H1 (cell line): Measurements from ENCODE around the gene CLEC19A. TPM values are rescaled to one million over a fixed set of nuclear protein-coding genes. Genes with fewer than 3 reads are reported as not detected.

Experiments
- CTCF ChIA-PET: fragments of 300-600 bp; sonication (Branson Sonifier 250); formaldehyde crosslinking; loops from one replicate; lab custom pipeline; 2021; ENCODE audit not compliant: partially characterized antibody; lab: Charles Lee
- POLR2A ChIA-PET: fragments of 300-600 bp; sonication (Branson Sonifier 250); formaldehyde crosslinking; loops from one replicate; lab custom pipeline; 2021; ENCODE audit warnings: inconsistent platforms; ENCODE audit not compliant: partially characterized antibody; lab: Charles Lee
- DNase-seq, 2 experiments: peaks; one replicate each; pipeline versions ENCODE4 v3.0.0 to v3.0.0-alpha.2; 2010 to 2022; ENCODE audit warnings: low spot score in 2 of 2, low read depth in 1 of 2, mixed read lengths in 1 of 2
- FAIRE-seq: peaks from 2 replicates; lab custom pipeline; 2011; peaks lifted over from hg19 to GRCh38; lab: Jason Lieb, UNC
- H2AFZ ChIP-seq: 2 replicates; pipeline ENCODE4 v1.8.1; 2012; ENCODE audit warnings: low read length, inconsistent platforms
- H2AK5ac ChIP-seq: 2 replicates; pipeline ENCODE4 v1.6.1; 2013; ENCODE audit warnings: low read depth, low read length
- H2BK120ac ChIP-seq: replicated peaks from 2 replicates; pipeline ENCODE3; 2013; ENCODE audit warnings: low read depth, low read length, inconsistent platforms
- H2BK12ac ChIP-seq: 2 replicates; pipeline ENCODE4 v1.6.1; 2013; ENCODE audit warnings: low read depth, low read length
- H2BK15ac ChIP-seq: 2 replicates; pipeline ENCODE4 v1.6.1; 2013; ENCODE audit warnings: low read length
- H2BK20ac ChIP-seq: 2 replicates; pipeline ENCODE4 v1.6.1; 2013; ENCODE audit warnings: low read length
- H2BK5ac ChIP-seq: 2 replicates; pipeline ENCODE4 v1.6.1; 2013; ENCODE audit warnings: low read depth, low read length
- H3K14ac ChIP-seq: 2 replicates; pipeline ENCODE4 v1.6.1; 2013; ENCODE audit warnings: inconsistent platforms; ENCODE audit not compliant: insufficient read length
- H3K18ac ChIP-seq: 2 replicates; pipeline ENCODE4 v1.6.1; 2013; ENCODE audit warnings: low read length; ENCODE audit errors: extremely low read depth
- H3K23ac ChIP-seq: 2 replicates; pipeline ENCODE4 v1.6.1; 2013; ENCODE audit warnings: inconsistent platforms; ENCODE audit not compliant: insufficient read length
- H3K23me2 ChIP-seq: 2 replicates; pipeline ENCODE4 v1.6.1; 2013; ENCODE audit warnings: low read depth, low read length
- H3K27ac ChIP-seq: 2 replicates; pipeline ENCODE4 v1.6.1; 2011; ENCODE audit warnings: low read depth, low read length, inconsistent platforms
- H3K27me3 ChIP-seq, 4 experiments: replicated peaks in 1 of 4; 1 replicate in 1 of 4; 2 replicates in 3 of 4; pipeline versions ENCODE4 v1.6.1 to v1.8.1; 2011 to 2013; ENCODE audit warnings: low read length in 3 of 4, mild to moderate bottlenecking in 3 of 4, inconsistent platforms in 2 of 4, mixed read lengths in 2 of 4, moderate library complexity in 1 of 4; ENCODE audit not compliant: control insufficient read depth in 3 of 4, insufficient read depth in 3 of 4; ENCODE audit errors: extremely low read depth in 1 of 4
- H3K36me3 ChIP-seq, 4 experiments: 2 replicates each; pipeline versions ENCODE4 v1.6.1 to v1.8.1; 2011 to 2013; ENCODE audit warnings: mild to moderate bottlenecking in 4 of 4, low read length in 3 of 4, moderate library complexity in 2 of 4, control low read depth in 1 of 4, inconsistent platforms in 1 of 4; ENCODE audit not compliant: insufficient read depth in 4 of 4, control insufficient read depth in 2 of 4
- H3K4ac ChIP-seq: replicated peaks from 2 replicates; pipeline ENCODE3; 2013; ENCODE audit warnings: low read length, low read depth, mixed read lengths, inconsistent platforms; ENCODE audit not compliant: insufficient read length
- H3K4me1 ChIP-seq, 4 experiments: replicated peaks in 1 of 4; 1 replicate in 1 of 4; 2 replicates in 3 of 4; pipeline versions ENCODE4 v1.6.1 to v1.8.1; 2011 to 2013; ENCODE audit warnings: low read length in 3 of 4, inconsistent platforms in 2 of 4, mixed read lengths in 1 of 4; ENCODE audit not compliant: insufficient read depth in 4 of 4, control insufficient read depth in 3 of 4
- H3K4me2 ChIP-seq, 2 experiments: 2 replicates each; pipeline versions ENCODE4 v1.6.1 to v1.8.1; 2011 to 2013; ENCODE audit warnings: low read depth in 2 of 2, low read length in 2 of 2, control low read depth in 1 of 2, inconsistent platforms in 1 of 2, mild to moderate bottlenecking in 1 of 2; ENCODE audit not compliant: insufficient read depth in 1 of 2
- H3K4me3 ChIP-seq, 4 experiments: fragments of 200-600, 300-600 bp in 1 of 4; sonication (generic), shearing (Covaris generic), sonication (Bioruptor Twin) in 1 of 4; 2 replicates each; pipeline versions ENCODE4 v1.5.1 to v1.8.1; 2011 to 2016; ENCODE audit warnings: low read length in 4 of 4, low read depth in 3 of 4, control low read depth in 2 of 4, inconsistent platforms in 2 of 4, mild to moderate bottlenecking in 2 of 4, mixed read lengths in 1 of 4, moderate library complexity in 1 of 4; ENCODE audit not compliant: insufficient read depth in 2 of 4; ENCODE audit errors: extremely low read depth in 1 of 4
- H3K56ac ChIP-seq: replicated peaks from 2 replicates; pipeline ENCODE3; 2013; ENCODE audit warnings: low read depth, mild to moderate bottlenecking, mixed read lengths, low read length, inconsistent platforms; ENCODE audit not compliant: insufficient read length
- H3K79me1 ChIP-seq: 2 replicates; pipeline ENCODE4 v1.6.1; 2013; ENCODE audit warnings: low read depth, low read length, control low read depth
- H3K79me2 ChIP-seq, 2 experiments: 2 replicates each; pipeline versions ENCODE4 v1.6.1 to v1.8.1; 2012 to 2013; ENCODE audit warnings: low read length in 2 of 2, mild to moderate bottlenecking in 2 of 2, inconsistent platforms in 1 of 2; ENCODE audit not compliant: insufficient read depth in 2 of 2, control insufficient read depth in 1 of 2
- H3K9ac ChIP-seq, 4 experiments: replicated peaks in 1 of 4; 1 replicate in 1 of 4; 2 replicates in 3 of 4; pipeline versions ENCODE4 v1.6.1 to v1.8.1; 2011 to 2013; ENCODE audit warnings: low read depth in 3 of 4, low read length in 3 of 4, control low read depth in 2 of 4, mild to moderate bottlenecking in 2 of 4, moderate library complexity in 2 of 4, inconsistent platforms in 1 of 4; ENCODE audit errors: extremely low read depth in 1 of 4
- H3K9me3 ChIP-seq, 2 experiments: 2 replicates each; pipeline versions ENCODE4 v1.6.1 to v1.8.1; 2012 to 2013; ENCODE audit warnings: mild to moderate bottlenecking in 2 of 2, moderate library complexity in 2 of 2, control low read depth in 1 of 2, inconsistent platforms in 1 of 2, low read depth in 1 of 2, low read length in 1 of 2, mixed read lengths in 1 of 2; ENCODE audit not compliant: insufficient read depth in 2 of 2
- H4K20me1 ChIP-seq, 2 experiments: replicated peaks in 1 of 2; 2 replicates each; pipeline versions ENCODE3 to v1.8.1; 2011 to 2013; ENCODE audit warnings: inconsistent platforms in 2 of 2, low read length in 2 of 2, mild to moderate bottlenecking in 1 of 2; ENCODE audit not compliant: insufficient read depth in 2 of 2, control insufficient read depth in 1 of 2
- H4K5ac ChIP-seq: 2 replicates; pipeline ENCODE4 v1.6.1; 2013; ENCODE audit warnings: low read length, low read depth, mixed read lengths, inconsistent platforms; ENCODE audit not compliant: insufficient read length
- H4K8ac ChIP-seq: 2 replicates; pipeline ENCODE4 v1.8.0; 2013; ENCODE audit warnings: mild to moderate bottlenecking, moderate library complexity, low read length, inconsistent platforms; ENCODE audit not compliant: insufficient read depth; ENCODE audit errors: extremely low read depth
- H4K91ac ChIP-seq: replicated peaks from 2 replicates; pipeline ENCODE3; 2013; ENCODE audit warnings: low read length, mixed read lengths, inconsistent platforms; ENCODE audit not compliant: insufficient read length
- BACH1 ChIP-seq: IDR thresholded peaks from 2 replicates; pipeline ENCODE4 v1.6.1; 2012; ENCODE audit warnings: low read length, improper control_type of control experiment
- MAFK ChIP-seq: IDR thresholded peaks from 2 replicates; pipeline ENCODE4 v1.6.1; 2012; ENCODE audit warnings: low read depth, mild to moderate bottlenecking, improper control_type of control experiment, low read length
- WGBS, 2 experiments: shearing (Covaris generic) in 1 of 2; methylation state at CpG; one replicate each; pipeline versions ENCODE4 v1.1.6 to v1.1.7; 2013 to 2015; ENCODE audit warnings: low lambda C conversion rate in 2 of 2, mixed read lengths in 2 of 2, inconsistent platforms in 1 of 2, low coverage in 1 of 2, missing lambda C conversion rate in 1 of 2; ENCODE audit not compliant: insufficient replicate concordance in 2 of 2, insufficient coverage in 1 of 2, insufficient read length in 1 of 2; ENCODE audit errors: extremely low coverage in 1 of 2, missing lambda C conversion rate in 1 of 2; 5-methylcytosine and 5-hydroxymethylcytosine counted together
- polyA plus RNA-seq, 7 experiments: library from polyadenylated mRNA; depleted of rRNA in 3 of 7; stranded (reverse) in 5 of 7; unstranded in 2 of 7; fragments of >200 nt in 5 of 7; fragments of 200-250 nt in 2 of 7; gene quantifications; 1 replicate in 5 of 7; 2 replicates in 1 of 7; 4 replicates in 1 of 7; pipeline versions ENCODE4 v1.2.1 to v1.2.3, GENCODE V29; 2011 to 2013; ENCODE audit warnings: missing spikeins in 2 of 7, mixed read lengths in 2 of 7
- total RNA-seq: library from RNA; stranded (reverse); fragmentation: NEBNext Ultra II Directional; extraction: Animal tissue kit (Norgen Biotek cat#: 25700); gene quantifications from 2 replicates; pipeline ENCODE4 v1.2.1, GENCODE V29; 2021

Gene CLEC19A
- total and polyA plus RNA-seq, 2 of the 8 experiments (the other 6 are each of a cell fraction or from before 2014, with no cell fraction given): 0.35 to 0.88 TPM

- no peak overlapping the region for H4K5ac ChIP-seq
- no peak overlapping the region for H2AK5ac ChIP-seq
- H2BK120ac ChIP-seq: no peak overlapping the region
- no peaks in the 10 kb centered on the region for H3K36me3 ChIP-seq
- ChIA-PET CTCF (interaction anchor here (1.1 to 1.4 kb wide), 2 partner anchors 9 to 11 kb away, joined by 3 read pairs; no protein-coding TSS in a partner anchor), POLR2A (no interaction called here)
- no peak overlapping the region for H2BK15ac ChIP-seq
- FAIRE-seq (no peak), DNase-seq (no peak)
- no peak overlapping the region for H2BK5ac ChIP-seq
- no peak overlapping the region for H4K8ac ChIP-seq
- no peaks in the 10 kb centered on the region for H3K27me3 ChIP-seq
- no peak overlapping the region for H3K4me2 ChIP-seq
- H3K79me1 ChIP-seq: no peaks in the 10 kb centered on the region
- H2AFZ ChIP-seq: 0 out of 2 replicates have a peak overlapping the region, but pooled peaks have one; percentile 34
- WGBS, 2 experiments: 52% methylated on average over 2 of the region's 2 CpGs; no CpG with 5 or more reads in 1 of the 2 experiments
- H3K4me3 ChIP-seq: no peak overlapping the region
- H3K56ac ChIP-seq: no peak overlapping the region
- no peaks in the 10 kb centered on the region for H4K20me1 ChIP-seq
- H3K23ac ChIP-seq: no peak overlapping the region
- no peaks in the 10 kb centered on the region for H3K79me2 ChIP-seq
- no peaks in the 10 kb centered on the region for H3K23me2 ChIP-seq
- no peak overlapping the region for H2BK12ac ChIP-seq
- no peaks in the 10 kb centered on the region for H3K9me3 ChIP-seq
- H3K4ac ChIP-seq: no peak overlapping the region
- no peak overlapping the region for H4K91ac ChIP-seq
- H2BK20ac ChIP-seq: no peak overlapping the region
- H3K14ac ChIP-seq: no peak overlapping the region
- peaks cover 6 to 15% (median 10%) of the 10 kb centered on the region in 4 experiments; a peak in 5 of 7 replicates for H3K4me1 ChIP-seq
- H3K9ac ChIP-seq: no peak overlapping the region
- no peak overlapping the region for H3K18ac ChIP-seq
- no peak overlapping the region for H3K27ac ChIP-seq
- TF ChIP-seq MAFK (no peak), BACH1 (no peak)
Observed at GRCh38 chr16:19295393-19295792, 9.9 kb downstream of the CLEC19A start.
